ENCODE measurements around the gene CNRIP1.
"Not testable (repeated sequence)": the region's sequence is repeated elsewhere in the genome, so short reads cannot be mapped to it uniquely, and the experiment has no call there.

The CNRIP1 gene

GRCh38 chr2:68340226-68341061 lies 20.7 kb upstream of the CNRIP1 start:
- DNase-seq (ENCODE audit: low spot score), result no peak

- DNase-seq (ENCODE audit: low spot score), result no peak
These were observed 16.4 kb upstream of the CNRIP1 start for GRCh38 chr2:68336192-68336591.

DNA sequence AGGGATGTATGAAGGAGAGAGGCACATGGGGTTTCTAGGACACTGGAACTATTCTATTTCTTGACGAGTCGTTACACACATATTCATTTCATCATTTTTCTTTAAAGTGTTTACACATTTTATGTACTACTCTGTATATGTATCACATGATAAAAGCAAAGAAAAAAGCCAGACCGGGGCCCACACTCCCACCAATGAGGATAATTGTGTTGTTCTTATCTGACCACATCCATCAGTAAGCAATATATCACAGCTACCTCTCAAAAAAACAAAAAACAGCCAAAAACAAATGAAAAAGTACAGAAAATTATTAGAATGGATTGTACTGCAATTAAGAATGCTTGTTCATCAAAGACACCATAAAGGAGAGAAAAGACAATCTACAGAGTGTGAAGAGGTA lies 14.2 kb upstream of the CNRIP1 start:
- no peak for DNase-seq (ENCODE audit: low spot score)

DNA sequence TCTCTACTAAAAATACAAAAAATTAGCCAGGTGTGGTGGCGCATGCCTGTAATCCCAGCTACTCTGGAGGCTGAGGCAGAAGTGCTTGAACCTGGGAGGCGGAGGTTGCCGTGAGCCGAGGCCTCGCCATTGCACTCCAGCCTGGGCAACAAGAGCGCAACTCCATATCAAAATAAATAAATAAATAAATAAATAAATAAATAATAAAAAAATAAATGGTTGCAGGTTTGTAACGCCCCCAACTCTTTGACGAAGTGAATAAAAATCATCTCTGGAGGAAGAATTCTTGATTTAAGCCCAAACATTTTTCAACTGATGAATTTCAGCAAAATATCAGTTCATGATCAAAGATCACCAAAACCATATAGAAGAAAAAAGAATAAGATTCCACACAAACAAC lies 13.3 kb upstream of the CNRIP1 start:
- DNase-seq (ENCODE audit: low spot score), result no peak

DNA sequence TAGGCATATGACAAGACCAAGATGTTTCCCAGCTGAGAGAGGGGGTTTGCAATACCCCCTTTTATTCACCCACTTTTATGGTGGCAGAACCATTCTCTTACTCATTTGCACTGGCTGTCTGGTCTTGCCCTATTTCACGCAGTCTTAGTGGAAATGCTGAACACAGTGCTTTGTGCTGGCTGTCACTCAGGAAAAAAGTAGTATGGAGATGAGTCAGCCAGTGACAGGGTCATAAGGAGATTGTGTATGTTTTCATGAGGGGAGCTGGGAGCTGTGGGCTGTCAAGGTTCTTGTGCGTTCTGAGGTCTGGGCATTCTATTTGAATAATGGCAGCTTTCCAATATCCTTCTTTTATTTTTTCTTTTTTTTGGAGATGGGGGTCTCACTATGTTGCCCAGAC lies 10.9 kb upstream of the CNRIP1 start:
- DNase-seq (ENCODE audit: low spot score), result no peak

DNA sequence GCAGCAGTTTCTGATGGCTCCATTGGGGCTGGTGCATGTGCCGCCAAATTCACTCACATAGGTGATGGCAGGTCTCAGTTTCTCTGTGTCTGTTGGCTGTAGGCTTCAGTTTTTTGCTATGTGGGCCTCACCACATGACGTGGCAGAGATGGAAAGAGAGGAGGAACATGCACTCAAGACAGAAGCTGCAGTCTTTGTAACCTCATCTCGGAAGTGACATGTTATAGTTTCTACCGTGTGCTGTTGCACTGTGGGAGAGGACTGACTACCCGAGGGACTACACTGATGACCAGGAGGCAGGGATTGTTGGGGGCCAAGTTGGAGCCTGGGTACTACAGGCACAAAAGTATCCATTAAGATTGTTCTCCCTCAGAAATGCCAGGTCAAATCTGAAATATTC lies 9.2 kb upstream of the CNRIP1 start:
- DNase-seq (ENCODE audit: low spot score), result no peak

- no peak for DNase-seq (ENCODE audit: low spot score)
These were observed 5.3 kb upstream of the CNRIP1 start for GRCh38 chr2:68325056-68325455.

- DNase-seq (ENCODE audit: low spot score), result no peak
These were observed 431 bp upstream of the CNRIP1 start for GRCh38 chr2:68320118-68320641.

GRCh38 chr2:68318914-68319397 lies 793 bp downstream of the CNRIP1 start:
- no peak for DNase-seq (ENCODE audit: low spot score)

DNA sequence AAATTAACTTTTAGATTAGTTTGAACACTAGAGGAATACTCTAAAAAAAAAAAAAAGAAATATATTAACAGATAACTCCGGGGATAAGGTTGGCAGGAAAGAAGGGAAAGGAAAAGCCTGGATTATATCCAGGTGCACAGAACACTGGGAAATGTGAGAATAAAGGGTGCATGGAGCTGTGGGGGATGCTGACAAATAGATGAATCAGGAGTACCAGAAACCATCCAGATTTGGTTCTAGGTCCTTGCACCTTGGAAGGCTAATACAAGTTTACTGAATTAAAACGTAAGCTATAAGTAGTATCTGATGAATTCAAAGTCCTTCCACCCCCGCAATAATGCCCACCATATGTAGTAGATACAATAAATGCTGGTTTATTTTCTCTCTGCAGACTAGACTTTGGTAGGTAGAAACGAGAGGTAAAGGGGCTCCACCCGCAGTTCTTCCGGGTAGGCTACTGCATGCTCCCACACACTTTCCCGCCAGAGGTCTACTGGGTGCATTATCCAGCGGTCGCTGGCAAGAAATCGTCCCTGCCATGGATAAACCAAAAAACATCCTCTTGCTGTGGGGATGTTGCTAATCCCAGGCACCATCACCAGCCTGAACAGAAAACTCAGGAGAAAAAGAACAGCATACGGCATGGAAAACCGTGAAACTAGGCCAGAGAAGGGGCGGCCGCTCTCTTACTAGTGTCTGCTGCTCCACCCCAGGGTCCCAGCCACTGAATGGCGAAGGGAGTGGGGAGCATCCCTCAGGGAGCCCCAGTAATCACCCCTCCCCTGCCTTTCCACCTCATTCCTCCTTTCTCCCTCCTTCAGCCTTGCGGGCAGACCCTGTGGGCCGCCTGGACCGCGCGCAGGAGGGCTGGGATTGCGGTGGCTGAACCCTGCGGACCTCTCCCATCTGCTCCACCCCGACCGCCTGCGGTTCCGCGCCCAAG lies 1.5 kb downstream of the CNRIP1 start:
- DNase-seq (ENCODE audit: low spot score), result no peak

GRCh38 chr2:68316111-68316510 lies 3.6 kb downstream of the CNRIP1 start:
- no peak for DNase-seq (ENCODE audit: low spot score)

DNA sequence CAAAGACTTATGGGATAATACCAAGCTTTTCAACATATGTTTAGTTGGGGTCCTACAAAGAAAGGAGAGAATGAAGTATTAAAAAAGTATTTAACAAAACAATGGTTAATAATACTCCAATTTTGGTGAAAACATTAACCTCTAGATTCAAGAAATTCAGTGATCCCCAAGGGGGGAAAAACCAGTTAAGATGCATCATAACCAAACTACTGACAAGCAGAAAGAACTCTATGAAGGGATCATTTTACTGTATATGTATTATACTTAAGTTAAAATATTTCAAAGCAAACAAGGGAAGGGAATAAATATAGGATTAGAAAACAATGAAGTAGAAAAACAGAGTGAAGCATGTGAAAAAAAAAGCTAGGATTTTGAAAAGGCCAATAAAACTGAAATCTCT lies 8.7 kb downstream of the CNRIP1 start:
- DNase-seq (ENCODE audit: low spot score), result no peak

DNA sequence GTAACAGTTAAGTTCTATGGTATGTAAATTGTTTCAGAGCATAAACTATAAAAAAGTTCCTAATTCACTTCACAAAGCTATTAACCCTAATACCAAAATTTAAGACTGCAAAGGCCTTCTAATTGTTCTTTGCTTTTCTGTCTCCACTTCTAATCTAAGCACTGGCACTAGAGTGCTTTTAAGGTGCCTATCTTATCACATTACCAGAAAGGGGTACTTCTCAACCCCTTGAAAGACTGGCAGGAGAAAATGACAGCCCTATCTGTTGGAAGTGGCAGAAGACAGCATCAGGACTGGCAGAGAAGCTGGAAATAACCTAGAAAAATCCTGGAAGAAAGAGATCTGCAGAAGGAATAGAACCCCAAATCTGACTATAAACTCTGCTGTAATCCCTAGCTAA lies 10.3 kb downstream of the CNRIP1 start:
- DNase-seq (ENCODE audit: low spot score), result no peak

GRCh38 chr2:68303902-68304272 lies 15.9 kb downstream of the CNRIP1 start:
- not testable (repeated sequence) for DNase-seq (ENCODE audit: low spot score)

- no peak for DNase-seq (ENCODE audit: low spot score)
These were observed 16.5 kb downstream of the CNRIP1 start for GRCh38 chr2:68303033-68303901.

DNA sequence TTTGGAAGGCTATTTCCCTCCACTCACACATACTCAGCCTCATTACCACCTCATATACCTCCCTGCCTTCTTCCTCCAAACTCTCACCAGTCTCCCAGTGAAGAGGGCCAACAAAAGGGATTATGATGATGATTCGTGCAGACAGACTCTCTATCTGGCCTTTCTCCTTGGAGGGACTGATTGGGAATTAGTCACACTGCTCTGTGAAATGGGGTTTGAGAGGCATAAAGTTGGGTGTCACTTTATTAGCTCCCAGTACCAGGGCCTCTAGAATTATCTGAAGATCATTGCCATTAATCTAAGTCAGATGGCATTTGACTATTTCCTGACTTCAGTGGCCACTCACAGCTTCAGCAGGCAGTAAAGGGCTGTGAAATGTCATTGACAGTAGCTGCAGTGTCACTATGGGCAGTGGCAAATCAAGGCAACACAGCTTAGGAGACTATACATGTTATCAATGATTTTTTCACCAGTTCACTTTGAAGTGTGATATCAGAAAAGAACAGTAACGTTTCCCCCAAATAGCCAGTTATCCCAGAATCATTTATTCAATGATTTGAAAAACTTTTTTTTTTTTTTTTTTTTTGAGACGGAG lies 17.4 kb downstream of the CNRIP1 start:
- no peak for DNase-seq (ENCODE audit: low spot score)

DNA sequence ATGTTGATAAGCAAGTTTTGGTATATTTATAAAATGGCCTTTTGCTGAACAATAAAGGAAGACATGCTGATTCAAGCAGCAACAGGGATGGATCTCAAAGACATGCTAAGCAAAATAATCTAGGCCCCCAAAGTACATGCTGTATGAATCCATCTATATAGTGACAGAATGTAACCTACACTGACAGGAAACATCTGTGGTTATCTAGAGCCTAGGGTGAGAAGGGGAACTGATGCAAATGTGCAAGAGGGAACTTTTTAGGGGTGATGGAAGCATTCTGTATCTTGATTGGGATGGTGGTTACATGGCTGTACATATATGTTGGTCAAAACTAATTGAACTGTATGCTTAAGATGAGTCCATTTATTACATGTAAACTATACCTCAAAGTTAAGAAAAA lies 24.2 kb downstream of the CNRIP1 start:
- no peak for DNase-seq (ENCODE audit: low spot score)

GRCh38 chr2:68294913-68295312 lies 24.8 kb downstream of the CNRIP1 start:
- no peak for DNase-seq (ENCODE audit: low spot score)

- no peak for DNase-seq (ENCODE audit: low spot score)
These were observed 25.6 kb downstream of the CNRIP1 start for GRCh38 chr2:68294187-68294586.

DNA sequence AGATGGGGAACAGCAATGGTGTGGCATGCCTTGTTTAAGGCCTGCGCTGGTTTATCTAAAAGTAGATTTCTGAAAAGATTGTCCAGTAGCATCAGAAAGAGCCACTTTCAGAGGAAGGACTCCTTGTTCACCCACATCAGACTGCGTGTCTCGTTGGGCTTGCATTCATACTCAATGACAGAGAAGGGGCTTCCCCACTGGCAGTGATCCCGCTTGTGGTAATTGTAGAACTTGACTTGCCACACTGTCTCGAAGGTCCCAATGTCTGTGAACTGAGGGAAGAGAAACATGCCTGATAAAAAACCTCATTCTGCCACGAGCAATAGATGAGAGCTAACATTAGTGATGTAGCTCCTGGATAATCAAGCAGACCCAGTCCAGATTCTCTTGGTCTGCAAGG lies 26.0 kb downstream of the CNRIP1 start:
- no peak for DNase-seq (ENCODE audit: low spot score)

DNA sequence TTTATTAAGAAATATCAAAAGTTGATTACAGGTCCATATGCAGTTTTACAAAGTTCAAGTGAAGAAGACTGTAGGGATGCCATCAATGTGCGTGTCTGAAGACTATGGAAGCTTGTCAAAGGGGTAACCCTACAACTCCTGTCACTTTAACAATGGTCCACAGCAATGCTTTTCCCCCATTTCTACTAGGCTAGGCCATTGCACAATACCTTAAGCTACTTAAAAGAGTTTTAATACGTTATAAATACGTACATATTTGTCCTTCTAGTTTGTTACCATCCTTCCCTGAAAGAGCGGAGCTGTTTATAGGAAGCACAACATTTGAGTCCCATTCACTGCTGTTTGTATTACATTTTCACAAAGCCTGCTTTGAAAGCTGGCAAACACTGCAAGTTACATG lies 26.7 kb downstream of the CNRIP1 start:
- DNase-seq (ENCODE audit: low spot score), result no peak

All from CD4-positive, alpha-beta T cell treated with Interleukin-6 at 100 ng/mL for 8 hours (primary cell).